Esophagus squamous epithelium (tissue), 5 donors: ENCODE measurements around the gene CENPP. TPM values are rescaled to one million over a fixed set of nuclear protein-coding genes. Genes with fewer than 3 reads are reported as not detected.

ENCODE experiments used
- DNase-seq: peaks from one replicate; lab custom pipeline; 2025; lab: John Stamatoyannopoulos, UW
- H3K27ac ChIP-seq, 4 donors: fragments of 200-600 bp; sonication (generic); one replicate each; pipeline ENCODE4 v1.5.1; 2016 to 2019; ENCODE audit warnings: mild to moderate bottlenecking in 1 of 4
- H3K27me3 ChIP-seq, 4 donors: fragments of 200-600 bp; sonication (generic); 1 replicate in 3 of 4; 2 replicates in 1 of 4; pipeline versions ENCODE4 v1.5.1 to v1.6.0; 2017 to 2021; ENCODE audit warnings: antibody characterized with exemption in 1 of 4
- H3K36me3 ChIP-seq, 3 donors: fragments of 200-600 bp; sonication (generic); one replicate each; pipeline ENCODE4 v1.5.1; 2016 to 2019
- H3K4me1 ChIP-seq, 3 donors: fragments of 200-600 bp; sonication (generic); one replicate each; pipeline ENCODE4 v1.5.1; 2017 to 2019
- H3K4me3 ChIP-seq, 4 donors: fragments of 200-600 bp; sonication (generic); 1 replicate in 3 of 4; 2 replicates in 1 of 4; pipeline ENCODE4 v1.5.1; 2016 to 2019; ENCODE audit warnings: mild to moderate bottlenecking in 2 of 4, moderate library complexity in 1 of 4
- H3K9me3 ChIP-seq, 3 donors: fragments of 200-600 bp; sonication (generic); one replicate each; pipeline ENCODE4 v1.5.1; 2016 to 2019
- CTCF ChIP-seq, 6 experiments: fragments of 450-650 bp in 4 of 6; fragments of 200-600 bp in 2 of 6; sonication (generic) in 2 of 6; IDR thresholded peaks; one replicate each; pipeline ENCODE4 v1.5.1; 2016 to 2019; ENCODE audit warnings: antibody characterized with exemption in 6 of 6, mild to moderate bottlenecking in 4 of 6, moderate library complexity in 4 of 6
- POLR2A ChIP-seq, 4 donors: fragments of 450-650 bp; IDR thresholded peaks; one replicate each; pipeline ENCODE4 v1.6.1; 2017; ENCODE audit warnings: antibody characterized with exemption in 4 of 4, mild to moderate bottlenecking in 4 of 4, moderate library complexity in 3 of 4
- whole genome bisulfite sequencing, 2 donors: methylation state at CpG; one replicate each; pipeline ENCODE4 v1.1.5; 2018; 5-methylcytosine and 5-hydroxymethylcytosine counted together
- intact Hi-C: fragments of 100-400 bp; cut with DNase I; formaldehyde crosslinking; loops from one replicate; pipeline ENCODE4 v1.15.0; 2022
- total RNA-seq, 4 donors: library from RNA; depleted of rRNA; stranded (reverse); fragments of >200 nt; gene quantifications; one replicate each; pipeline ENCODE4 v1.1.0, GENCODE V29; 2016
- donor health status: DM: yes; HTN: yes; CAD: no.

The CENPP gene
- total RNA-seq, 4 donors from 2014 or later: 6.0 to 10.7 (median 7.5) TPM

- intact Hi-C loops: no loop called here
- TF ChIP-seq POLR2A (IDR thresholded peaks at IDR 0.05) (no peak), CTCF (IDR thresholded peaks at IDR 0.05) (no peak)
- no peak for DNase-seq
- Histone ChIP-seq H3K9me3 (no peaks in the 10 kb centered on the region), H3K4me1 (peaks cover 24 to 50% (median 39%) of the 10 kb centered on the region in 3 donors), H3K4me3 (no peak overlapping the region), H3K27ac (peak overlapping the region; percentile 47 to 93 (median 64)), H3K36me3 (peaks cover 26 to 100% (median 29%) of the 10 kb centered on the region in 3 donors), H3K27me3 (no peaks in the 10 kb centered on the region)
- 38 to 62% methylated on average over 6 to 9 of the region's 10 CpGs for WGBS, 2 donors
Observed at GRCh38 chr9:92650839-92651621, 325.3 kb downstream of the CENPP start.

GRCh38 chr9:92652461-92652860, 326.7 kb downstream of the CENPP start:
- no peaks in the 10 kb centered on the region for H3K27me3 ChIP-seq
- peak overlapping the region in 2 of 4 donors; percentile 93 to 96 for H3K27ac ChIP-seq
- 15 to 50% methylated on average over 1 of the region's 1 CpG for WGBS, 2 donors
- peaks cover 31 to 65% (median 48%) of the 10 kb centered on the region in 3 donors for H3K4me1 ChIP-seq
- no peaks in the 10 kb centered on the region for H3K9me3 ChIP-seq
- intact Hi-C loops: no loop called here
- DNase-seq: no peak
- H3K4me3 ChIP-seq: no peak overlapping the region
- H3K36me3 ChIP-seq: peaks cover 20 to 100% (median 27%) of the 10 kb centered on the region in 3 donors
- no peak for TF ChIP-seq POLR2A (IDR thresholded peaks at IDR 0.05)

- intact Hi-C loops: no loop called here
- Histone ChIP-seq H3K9me3 (no peaks in the 10 kb centered on the region), H3K27ac (peak overlapping the region; percentile 89 to 96 (median 92)), H3K27me3 (no peaks in the 10 kb centered on the region), H3K4me3 (peak overlapping the region in 1 of 4 donors; percentile 4), H3K4me1 (peaks cover 31 to 78% (median 55%) of the 10 kb centered on the region in 3 donors), H3K36me3 (peaks cover 9 to 94% (median 17%) of the 10 kb centered on the region in 3 donors)
- TF ChIP-seq CTCF (IDR thresholded peaks at IDR 0.05) (peak in 1 of 6 experiments; percentile 18), POLR2A (IDR thresholded peaks at IDR 0.05) (peak in 1 of 4 donors; percentile 27)
- WGBS, 2 donors: 56 to 57% methylated on average over 9 to 10 of the region's 19 CpGs
- DNase-seq: no peak
Observed at GRCh38 chr9:92654481-92655301, 328.9 kb downstream of the CENPP start.

GRCh38 chr9:92655366-92655765, 329.6 kb downstream of the CENPP start:
- peak overlapping the region; percentile 89 to 96 (median 92) for H3K27ac ChIP-seq
- no peak for TF ChIP-seq POLR2A (IDR thresholded peaks at IDR 0.05)
- TF ChIP-seq CTCF (IDR thresholded peaks at IDR 0.05): no peak
- 56% methylated on average over 7 of the region's 7 CpGs; no CpG with 5 or more reads in 1 of the 2 donors for WGBS, 2 donors
- no peaks in the 10 kb centered on the region for H3K27me3 ChIP-seq
- DNase-seq: no peak
- H3K4me1 ChIP-seq: peaks cover 31 to 82% (median 54%) of the 10 kb centered on the region in 3 donors
- H3K4me3 ChIP-seq: no peak overlapping the region
- no peaks in the 10 kb centered on the region for H3K9me3 ChIP-seq
- H3K36me3 ChIP-seq: peaks cover 6 to 87% (median 15%) of the 10 kb centered on the region in 3 donors
- intact Hi-C loops: no loop called here

GRCh38 chr9:92655896-92656536, 330.3 kb downstream of the CENPP start:
- Histone ChIP-seq H3K4me3 (no peak overlapping the region), H3K9me3 (no peaks in the 10 kb centered on the region), H3K27ac (peak overlapping the region; percentile 89 to 96 (median 92)), H3K4me1 (peaks cover 33 to 82% (median 49%) of the 10 kb centered on the region in 3 donors), H3K36me3 (peaks cover 6 to 81% (median 11%) of the 10 kb centered on the region in 3 donors), H3K27me3 (no peaks in the 10 kb centered on the region)
- intact Hi-C loops: no loop called here
- no peak for DNase-seq
- 35 to 57% methylated on average over 4 of the region's 9 CpGs for WGBS, 2 donors
- TF ChIP-seq CTCF (IDR thresholded peaks at IDR 0.05): no peak
- no peak for TF ChIP-seq POLR2A (IDR thresholded peaks at IDR 0.05)
